Activated T-cell treated with anti-CD3 and anti-CD28 coated beads, Interleukin-2, amount 50 U/mL, for 1 hour (primary cell): ENCODE measurements around the gene NOG.

Source experiments
- DNase-seq: peaks from one replicate; pipeline ENCODE4 v3.0.0-alpha.2; 2020

Gene NOG

DNA sequence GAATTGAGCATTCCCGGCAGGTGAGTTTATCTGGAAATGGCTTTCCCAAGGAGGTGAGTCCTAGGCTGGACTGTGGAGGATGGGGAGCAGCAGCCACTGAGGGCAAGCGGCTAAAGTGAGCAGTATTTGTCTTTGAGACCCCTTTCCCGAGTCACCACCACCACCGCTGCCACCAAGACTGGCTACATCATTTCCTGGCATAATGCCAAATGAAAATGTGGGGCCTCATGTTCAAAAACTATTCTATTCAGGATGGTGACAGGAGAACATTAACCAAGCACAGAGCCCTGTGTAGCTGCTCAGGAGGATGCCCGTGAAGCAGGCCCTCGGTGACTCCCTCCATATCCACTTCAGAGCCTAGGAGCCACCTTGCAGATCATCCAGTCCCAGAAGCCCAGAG lies 46.0 kb downstream of the NOG start:
- no peak for DNase-seq

- DNase-seq, result no peak
Observed at GRCh38 chr17:56640116-56640515, 46.6 kb downstream of the NOG start.

DNA sequence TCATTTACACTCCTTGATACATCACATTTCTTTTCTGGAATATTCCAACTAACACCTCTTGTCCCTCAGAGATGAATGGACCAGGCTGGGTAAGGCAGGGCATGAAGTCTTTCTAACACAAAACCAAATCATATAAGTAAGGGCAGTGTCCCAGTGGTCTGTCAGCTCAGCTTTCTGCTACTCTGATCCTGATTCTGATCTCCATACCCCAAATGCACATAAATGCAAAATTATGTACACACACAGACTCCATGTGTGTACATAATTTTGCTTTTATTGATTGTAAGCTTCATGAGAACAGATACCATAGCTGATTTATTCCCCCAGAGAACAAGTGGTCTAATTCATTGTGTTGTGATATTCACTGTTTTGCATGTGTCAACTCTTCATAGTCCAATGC lies 47.9 kb downstream of the NOG start:
- no peak for DNase-seq

DNA sequence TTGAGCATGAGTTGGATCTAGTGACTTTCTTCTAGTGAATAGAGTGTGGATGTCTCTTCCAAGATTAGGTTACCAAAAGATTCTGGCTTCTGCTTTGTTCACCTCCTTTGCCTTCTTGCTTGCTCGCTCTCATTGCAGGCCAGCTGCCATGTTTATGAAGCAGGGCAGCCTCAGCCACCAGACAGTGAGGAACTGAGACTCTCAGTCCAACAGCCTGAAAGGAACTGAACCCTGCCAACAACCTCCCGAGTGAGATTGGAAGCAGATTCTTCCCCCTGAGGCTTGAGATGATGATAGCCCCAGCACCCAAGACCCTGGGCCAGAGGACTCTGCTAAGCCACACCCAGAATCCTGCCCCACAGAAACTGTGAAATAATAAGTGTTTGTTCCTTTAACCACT lies 48.4 kb downstream of the NOG start:
- DNase-seq, result no peak

DNA sequence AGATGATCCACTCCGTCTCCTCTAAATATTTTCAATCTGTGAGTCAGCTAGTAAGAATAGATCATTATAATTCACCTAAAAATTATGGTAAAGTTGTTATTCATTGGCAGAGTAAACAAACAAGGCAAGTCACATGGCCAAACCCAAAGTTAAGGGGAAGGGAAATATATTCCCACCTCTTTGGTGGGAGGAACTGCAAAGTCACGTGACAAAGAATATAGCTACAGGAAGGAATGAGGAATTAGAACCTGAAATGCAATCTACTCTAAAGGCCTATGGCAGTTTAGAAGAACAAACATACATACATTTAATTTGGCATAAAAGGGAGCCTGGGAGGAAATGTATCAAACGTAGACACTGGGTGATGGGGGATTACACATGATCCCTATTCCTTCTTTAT lies 48.9 kb downstream of the NOG start:
- DNase-seq, result no peak
